Measurements from ENCODE around the gene TPCN2. TPM values are rescaled to one million over a fixed set of nuclear protein-coding genes. Genes with fewer than 3 reads are reported as not detected.
A peak's percentile ranks its signal among the peaks of the same experiment; 100 is the strongest.

Gene TPCN2
- total RNA-seq, 4 donors from 2014 or later: 16.8 to 33.8 (median 28.3) TPM

DNA sequence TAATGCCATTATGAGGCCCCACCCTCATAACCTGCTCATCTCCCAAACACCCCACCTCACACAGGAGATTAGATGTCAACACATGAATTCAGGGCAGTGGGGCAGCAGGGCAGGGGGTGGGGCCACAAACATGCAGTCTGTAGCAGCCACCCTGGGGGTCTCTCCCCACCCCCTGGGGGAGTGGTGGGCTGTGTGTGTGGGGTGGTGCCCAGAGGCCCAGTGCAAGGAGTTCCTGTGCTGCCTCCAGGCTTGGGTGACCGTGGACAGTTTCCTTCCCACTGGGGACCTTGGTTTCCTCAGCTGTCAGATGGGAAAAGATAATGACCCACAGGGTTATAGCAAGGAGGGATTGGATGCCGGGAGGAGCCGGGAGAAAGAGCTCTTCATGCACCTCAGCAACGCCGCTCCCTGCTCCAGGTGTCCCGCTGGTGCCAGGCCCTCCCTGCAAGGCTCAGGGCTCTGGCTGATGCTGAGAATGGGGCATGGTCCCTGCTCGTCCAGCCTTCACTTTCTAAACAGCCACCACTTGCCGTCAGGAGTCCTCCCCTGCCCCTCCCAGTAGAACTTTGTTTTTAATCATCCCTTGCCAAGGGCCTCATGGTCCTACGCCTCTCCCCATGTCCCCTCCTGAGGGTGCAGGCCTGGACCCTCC lies 33.7 kb upstream of the TPCN2 start:
- H3K9me3 ChIP-seq: no peaks in the 10 kb centered on the region
- TF ChIP-seq EP300 (IDR thresholded peaks at IDR 0.05) (no peak), POLR2AphosphoS5 (IDR thresholded peaks at IDR 0.05) (no peak), POLR2A (IDR thresholded peaks at IDR 0.05) (no peak)
- TF ChIP-seq, protein P1, sequence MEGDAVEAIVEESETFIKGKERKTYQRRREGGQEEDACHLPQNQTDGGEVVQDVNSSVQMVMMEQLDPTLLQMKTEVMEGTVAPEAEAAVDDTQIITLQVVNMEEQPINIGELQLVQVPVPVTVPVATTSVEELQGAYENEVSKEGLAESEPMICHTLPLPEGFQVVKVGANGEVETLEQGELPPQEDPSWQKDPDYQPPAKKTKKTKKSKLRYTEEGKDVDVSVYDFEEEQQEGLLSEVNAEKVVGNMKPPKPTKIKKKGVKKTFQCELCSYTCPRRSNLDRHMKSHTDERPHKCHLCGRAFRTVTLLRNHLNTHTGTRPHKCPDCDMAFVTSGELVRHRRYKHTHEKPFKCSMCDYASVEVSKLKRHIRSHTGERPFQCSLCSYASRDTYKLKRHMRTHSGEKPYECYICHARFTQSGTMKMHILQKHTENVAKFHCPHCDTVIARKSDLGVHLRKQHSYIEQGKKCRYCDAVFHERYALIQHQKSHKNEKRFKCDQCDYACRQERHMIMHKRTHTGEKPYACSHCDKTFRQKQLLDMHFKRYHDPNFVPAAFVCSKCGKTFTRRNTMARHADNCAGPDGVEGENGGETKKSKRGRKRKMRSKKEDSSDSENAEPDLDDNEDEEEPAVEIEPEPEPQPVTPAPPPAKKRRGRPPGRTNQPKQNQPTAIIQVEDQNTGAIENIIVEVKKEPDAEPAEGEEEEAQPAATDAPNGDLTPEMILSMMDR (IDR thresholded peaks at IDR 0.05): no peak
- peak overlapping the region in 1 of 2 donors; percentile 70 for H3K4me3 ChIP-seq
- WGBS, 2 donors (ENCODE audit: low coverage in 1 of 2): 0 to 54% methylated on average over 1 to 3 of the region's 9 CpGs
- peak overlapping the region; percentile 88 to 99 (median 98) for H3K27ac ChIP-seq
- H3K4me1 ChIP-seq: peaks cover 0 to 61% (median 18%) of the 10 kb centered on the region in 3 donors
- ATAC-seq: no peak
- H3K27me3 ChIP-seq: peaks cover 3% of the 10 kb centered on the region
- no peaks in the 10 kb centered on the region for H3K36me3 ChIP-seq

- Histone ChIP-seq H3K9me3 (no peaks in the 10 kb centered on the region), H3K4me3 (no peak overlapping the region), H3K27me3 (no peaks in the 10 kb centered on the region), H3K36me3 (no peaks in the 10 kb centered on the region), H3K4me1 (peaks cover 0 to 46% (median 16%) of the 10 kb centered on the region in 3 donors), H3K27ac (peak overlapping the region in 3 of 4 donors; percentile 76 to 80 (median 78))
- TF ChIP-seq EP300 (IDR thresholded peaks at IDR 0.05): no peak
- TF ChIP-seq POLR2A (IDR thresholded peaks at IDR 0.05): no peak
- TF ChIP-seq, protein P1 (IDR thresholded peaks at IDR 0.05): no peak
- no peak for TF ChIP-seq POLR2AphosphoS5 (IDR thresholded peaks at IDR 0.05)
- 87 to 90% methylated on average over 8 of the region's 10 CpGs for WGBS, 2 donors (ENCODE audit: low coverage in 1 of 2)
- no peak for ATAC-seq
These were observed 30.8 kb upstream of the TPCN2 start for GRCh38 chr11:69017951-69018350.

DNA sequence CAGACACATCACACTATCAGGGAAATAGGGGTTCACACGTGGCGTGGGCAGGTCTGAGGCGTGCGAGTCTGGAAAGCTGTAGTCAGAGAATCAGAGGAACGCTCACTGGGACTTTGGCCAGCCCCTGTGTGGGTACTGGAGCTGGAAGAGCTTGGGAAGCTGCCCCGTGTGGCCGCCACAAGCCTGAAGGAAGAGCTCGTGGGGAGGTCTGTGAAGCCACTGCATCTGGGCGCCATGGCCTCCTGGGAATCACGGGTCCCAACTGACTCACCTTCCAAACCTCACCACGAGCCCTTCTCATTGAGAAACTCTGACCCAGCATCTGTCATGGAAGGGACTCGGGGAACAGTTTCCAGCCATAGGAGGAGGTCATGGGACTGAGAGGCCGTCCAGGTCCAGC lies 29.8 kb upstream of the TPCN2 start:
- ATAC-seq: peak; percentile 55
- H3K4me3 ChIP-seq: no peak overlapping the region
- TF ChIP-seq, protein P1 (IDR thresholded peaks at IDR 0.05): peak in 3 of 4 experiments; percentile 22 to 41 (median 32)
- no peak for TF ChIP-seq EP300 (IDR thresholded peaks at IDR 0.05)
- no peak for TF ChIP-seq POLR2A (IDR thresholded peaks at IDR 0.05)
- TF ChIP-seq POLR2AphosphoS5 (IDR thresholded peaks at IDR 0.05): no peak
- WGBS, 2 donors (ENCODE audit: low coverage in 1 of 2): 30% methylated on average over 2 of the region's 13 CpGs; no CpG with 5 or more reads in 1 of the 2 donors
- no peaks in the 10 kb centered on the region for H3K9me3 ChIP-seq
- H3K4me1 ChIP-seq: peaks cover 0 to 36% (median 11%) of the 10 kb centered on the region in 3 donors
- peak overlapping the region; percentile 8 to 80 (median 77) for H3K27ac ChIP-seq
- H3K36me3 ChIP-seq: no peaks in the 10 kb centered on the region
- H3K27me3 ChIP-seq: no peaks in the 10 kb centered on the region

DNA sequence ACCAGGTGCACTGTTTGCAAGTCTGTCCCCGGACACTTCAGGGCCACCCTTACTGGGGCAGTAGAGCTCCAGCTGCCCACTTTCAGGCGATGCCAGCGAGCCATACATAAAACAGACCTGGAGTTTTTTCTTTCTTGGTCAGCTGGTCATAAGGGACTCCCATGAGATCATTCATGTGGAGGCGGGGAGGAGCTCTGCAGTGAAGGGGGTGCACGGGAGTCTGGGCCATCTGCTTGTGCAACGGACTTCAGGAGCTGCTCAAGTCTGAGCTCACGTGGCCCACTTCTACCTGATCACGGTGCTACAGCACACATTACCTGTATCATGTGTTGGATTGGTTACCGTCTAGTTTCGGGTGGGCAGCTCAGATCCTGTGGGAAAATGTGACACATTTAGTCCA lies 26.5 kb upstream of the TPCN2 start:
- H3K9me3 ChIP-seq: no peaks in the 10 kb centered on the region
- ATAC-seq: no peak
- WGBS, 2 donors (ENCODE audit: low coverage in 1 of 2): 46% methylated on average over 4 of the region's 10 CpGs; no CpG with 5 or more reads in 1 of the 2 donors
- H3K4me3 ChIP-seq: no peak overlapping the region
- peaks cover 0 to 19% (median 0%) of the 10 kb centered on the region in 3 donors for H3K4me1 ChIP-seq
- no peaks in the 10 kb centered on the region for H3K27me3 ChIP-seq
- TF ChIP-seq EP300 (IDR thresholded peaks at IDR 0.05): no peak
- no peak for TF ChIP-seq POLR2A (IDR thresholded peaks at IDR 0.05)
- TF ChIP-seq, protein P1 (IDR thresholded peaks at IDR 0.05): no peak
- peak overlapping the region in 1 of 4 donors; percentile 12 for H3K27ac ChIP-seq
- no peaks in the 10 kb centered on the region for H3K36me3 ChIP-seq

DNA sequence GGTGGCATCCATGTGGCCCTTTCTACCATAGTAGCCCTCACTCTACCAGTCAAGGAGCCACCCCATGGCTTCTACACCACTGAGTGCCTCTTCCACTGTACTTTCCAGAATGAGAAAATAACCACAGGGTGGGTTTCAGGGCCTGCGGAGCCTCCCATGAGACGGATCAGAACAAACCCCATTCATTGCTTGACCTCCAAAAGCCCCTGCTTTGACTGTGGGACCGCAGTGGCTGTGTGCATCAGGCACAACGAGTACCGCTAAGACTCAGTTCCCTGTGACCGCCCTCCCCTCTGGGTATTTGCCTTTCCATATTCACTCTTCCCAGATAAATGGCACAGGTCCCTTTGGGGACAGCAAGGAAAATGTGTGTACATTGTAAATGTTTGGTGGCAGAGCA lies 24.2 kb upstream of the TPCN2 start:
- ATAC-seq: no peak
- Histone ChIP-seq H3K4me1 (peaks cover 0 to 7% (median 0%) of the 10 kb centered on the region in 3 donors), H3K4me3 (no peak overlapping the region), H3K36me3 (no peaks in the 10 kb centered on the region), H3K27me3 (no peaks in the 10 kb centered on the region), H3K9me3 (no peaks in the 10 kb centered on the region), H3K27ac (no peak overlapping the region)
- TF ChIP-seq POLR2AphosphoS5 (IDR thresholded peaks at IDR 0.05) (no peak), EP300 (IDR thresholded peaks at IDR 0.05) (no peak), POLR2A (IDR thresholded peaks at IDR 0.05) (no peak)
- TF ChIP-seq, protein P1 (IDR thresholded peaks at IDR 0.05): no peak
- WGBS, 2 donors (ENCODE audit: low coverage in 1 of 2): 94 to 100% methylated on average over 5 to 6 of the region's 6 CpGs
